HG03432 (cell line): ENCODE data around the gene HDLBP.

ENCODE experiments used
- ATAC-seq: cut with Tn5 transposase; IDR thresholded peaks from one replicate; pipeline ENCODE4 v1.9.1; 2021; ENCODE audit warnings: mild to moderate bottlenecking, moderate library complexity; ENCODE audit not compliant: unreplicated experiment

Gene HDLBP

GRCh38 chr2:241234066-241234790 is 81.2 kb downstream of the HDLBP start:
- ATAC-seq, result no peak

GRCh38 chr2:241232736-241233575 is 82.5 kb downstream of the HDLBP start:
- ATAC-seq, result no peak

- no peak for ATAC-seq
These were observed 85.0 kb downstream of the HDLBP start for GRCh38 chr2:241230435-241230834.

- no peak for ATAC-seq
These were observed 85.7 kb downstream of the HDLBP start for GRCh38 chr2:241229563-241230401.

GRCh38 chr2:241228860-241229516 is 86.5 kb downstream of the HDLBP start:
- ATAC-seq, result no peak

GRCh38 chr2:241228081-241228859 is 87.2 kb downstream of the HDLBP start:
- no peak for ATAC-seq

GRCh38 chr2:241227594-241227993 is 87.9 kb downstream of the HDLBP start:
- no peak for ATAC-seq

- ATAC-seq, result no peak
These were observed 88.5 kb downstream of the HDLBP start for GRCh38 chr2:241226723-241227572.

- no peak for ATAC-seq
These were observed 89.5 kb downstream of the HDLBP start for GRCh38 chr2:241225983-241226382.

- no peak for ATAC-seq
These were observed 89.9 kb downstream of the HDLBP start for GRCh38 chr2:241225545-241225944.

GRCh38 chr2:241224851-241225438 is 90.5 kb downstream of the HDLBP start:
- no peak for ATAC-seq

GRCh38 chr2:241224018-241224850 is 91.2 kb downstream of the HDLBP start:
- no peak for ATAC-seq

GRCh38 chr2:241223211-241224017 is 92.1 kb downstream of the HDLBP start:
- no peak for ATAC-seq

- ATAC-seq, result no peak
These were observed 95.6 kb downstream of the HDLBP start for GRCh38 chr2:241219856-241220356.

GRCh38 chr2:241219030-241219382 is 96.5 kb downstream of the HDLBP start:
- ATAC-seq, result no peak

GRCh38 chr2:241218131-241219029 is 97.1 kb downstream of the HDLBP start:
- ATAC-seq, result no peak
